ENCODE measurements around the gene KDM4D. TPM values are rescaled to one million over a fixed set of nuclear protein-coding genes. Genes with fewer than 3 reads are reported as not detected.

The KDM4D gene
- total and polyA plus RNA-seq, 7 experiments from 2014 or later, result 0.32 to 0.70 (median 0.66) TPM

Other genes with a start within 250 kb of the KDM4D start
- 1 to 10 TPM in 1 of 5 experiments, under 1 TPM in 3, not detected in 1; 0.05 to 6.3 (median 0.39) TPM for gene AMOTL1, start 205.4 kb upstream of the KDM4D start, total RNA-seq
- under 1 TPM in 1 of 2 donors, not detected in 1; 0.07 TPM for gene AMOTL1, start 205.4 kb upstream of the KDM4D start, polyA plus RNA-seq
- gene CWC15, start 153 bp upstream of the KDM4D start, total RNA-seq, result 10 to 100 TPM; 64.1 to 94.7 (median 66.8) TPM
- 10 to 100 TPM; 47.8 to 71.0 TPM for gene CWC15, start 153 bp upstream of the KDM4D start, polyA plus RNA-seq
- gene KDM4E, start 51.5 kb downstream of the KDM4D start, total RNA-seq, result not detected
- not detected for gene KDM4E, start 51.5 kb downstream of the KDM4D start, polyA plus RNA-seq
- not detected for gene KDM4F, start 75.7 kb downstream of the KDM4D start, total RNA-seq
- not detected for gene KDM4F, start 75.7 kb downstream of the KDM4D start, polyA plus RNA-seq
- 100 to 1,000 TPM in 2 of 5 experiments, 10 to 100 TPM in 3; 42.3 to 112 (median 53.4) TPM for gene SRSF8, start 93.2 kb downstream of the KDM4D start, total RNA-seq
- 100 to 1,000 TPM in 1 of 2 donors, 10 to 100 TPM in 1; 86.2 to 116 TPM for gene SRSF8, start 93.2 kb downstream of the KDM4D start, polyA plus RNA-seq
- 10 to 100 TPM in 1 of 5 experiments, 1 to 10 TPM in 4; 4.7 to 23.2 (median 8.6) TPM for gene ENDOD1, start 116.1 kb downstream of the KDM4D start, total RNA-seq
- 1 to 10 TPM; 5.3 to 6.0 TPM for gene ENDOD1, start 116.1 kb downstream of the KDM4D start, polyA plus RNA-seq

Measured in naive thymus-derived CD4-positive, alpha-beta T cell (primary cell).